HG03378 (cell line): ENCODE measurements around the gene BTG1.

Experiments
- ATAC-seq: cut with Tn5 transposase; IDR thresholded peaks from one replicate; pipeline ENCODE4 v1.9.1; 2021; ENCODE audit warnings: mild to moderate bottlenecking, moderate library complexity; ENCODE audit not compliant: unreplicated experiment

The BTG1 gene

GRCh38 chr12:92105676-92106075 lies 40.0 kb downstream of the BTG1 start:
- no peak for ATAC-seq

GRCh38 chr12:92105110-92105509 lies 40.5 kb downstream of the BTG1 start:
- no peak for ATAC-seq

GRCh38 chr12:92102606-92103005 lies 43.0 kb downstream of the BTG1 start:
- ATAC-seq: no peak

GRCh38 chr12:92098594-92099380 lies 46.9 kb downstream of the BTG1 start:
- ATAC-seq: no peak

- ATAC-seq: no peak
Measured at GRCh38 chr12:92096346-92097136, 49.1 kb downstream of the BTG1 start.

GRCh38 chr12:92094751-92095161 lies 50.9 kb downstream of the BTG1 start:
- peak; percentile 40 for ATAC-seq

GRCh38 chr12:92094301-92094700 lies 51.3 kb downstream of the BTG1 start:
- peak; percentile 62 for ATAC-seq
